Measurements from ENCODE around the gene FGB.
A peak's percentile ranks its signal among the peaks of the same experiment; 100 is the strongest.

Gene FGB

DNA sequence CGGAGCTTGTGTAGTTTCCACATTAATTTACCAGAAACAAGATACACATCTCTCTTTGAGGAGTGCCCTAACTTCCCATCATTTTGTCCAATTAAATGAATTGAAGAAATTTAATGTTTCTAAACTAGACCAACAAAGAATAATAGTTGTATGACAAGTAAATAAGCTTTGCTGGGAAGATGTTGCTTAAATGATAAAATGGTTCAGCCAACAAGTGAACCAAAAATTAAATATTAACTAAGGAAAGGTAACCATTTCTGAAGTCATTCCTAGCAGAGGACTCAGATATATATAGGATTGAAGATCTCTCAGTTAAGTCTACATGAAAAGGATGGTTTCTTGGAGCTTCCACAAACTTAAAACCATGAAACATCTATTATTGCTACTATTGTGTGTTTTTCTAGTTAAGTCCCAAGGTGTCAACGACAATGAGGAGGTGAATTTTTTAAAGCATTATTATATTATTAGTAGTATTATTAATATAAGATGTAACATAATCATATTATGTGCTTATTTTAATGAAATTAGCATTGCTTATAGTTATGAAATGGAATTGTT lies at the start of gene FGB:
FGB (plus strand) TSS at position 315 of the 558 bp plus-strand sequence; CDS start at position 323, 8 bp downstream.
- no peak for DNase-seq

DNA sequence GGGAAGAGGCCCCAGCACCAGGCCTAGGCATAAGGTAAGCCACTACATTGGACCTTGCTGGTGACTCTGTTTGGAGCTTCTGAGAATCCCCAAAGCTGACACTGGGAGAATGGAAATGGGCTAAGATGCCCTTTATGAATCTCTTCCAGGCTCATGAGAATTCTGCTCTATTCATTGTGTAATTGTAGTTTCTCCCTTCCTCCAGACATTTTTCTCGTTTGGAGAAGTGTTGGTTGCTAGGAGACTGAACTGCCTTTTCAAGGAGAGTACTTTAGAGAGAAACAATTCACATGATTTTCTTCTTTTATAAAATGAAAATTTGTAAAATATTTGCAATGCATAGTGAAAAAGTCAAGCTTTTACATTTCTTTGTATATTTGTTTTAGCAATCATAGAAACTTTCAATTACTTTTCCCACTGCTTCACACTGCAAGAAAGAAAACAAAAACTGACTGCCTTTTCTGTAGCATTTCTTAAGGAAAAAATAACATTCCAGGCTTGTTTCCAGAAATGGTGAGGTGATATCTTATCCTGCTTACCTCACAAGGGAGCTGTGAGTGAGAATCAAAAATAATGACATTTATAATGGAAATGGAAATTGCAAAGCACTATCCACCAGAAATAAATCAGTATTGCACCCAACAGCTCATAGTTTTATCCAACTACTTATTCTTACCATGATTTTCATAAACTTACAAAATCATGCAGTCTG lies 46.3 kb upstream of the FGB start:
- no peak for DNase-seq

DNA sequence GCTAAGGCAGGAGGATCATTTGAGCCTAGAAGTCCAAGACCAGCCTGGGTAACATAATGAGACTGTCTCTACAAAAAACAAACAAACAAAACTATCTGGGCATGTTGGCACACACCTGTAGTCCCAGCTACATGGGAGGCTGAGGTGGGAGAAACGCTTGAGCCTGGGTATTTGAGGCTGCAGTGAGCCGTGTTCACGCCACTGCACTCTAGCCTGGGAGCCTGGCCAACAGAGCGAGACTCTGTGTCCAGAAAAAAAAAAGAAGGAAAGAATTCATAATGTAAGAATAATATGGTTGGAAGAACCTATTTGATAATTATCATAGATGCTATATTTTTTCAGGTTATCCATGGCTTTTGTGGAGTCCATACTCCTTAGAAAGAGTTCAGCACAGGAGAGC lies 45.2 kb upstream of the FGB start:
- no peak for DNase-seq

DNA sequence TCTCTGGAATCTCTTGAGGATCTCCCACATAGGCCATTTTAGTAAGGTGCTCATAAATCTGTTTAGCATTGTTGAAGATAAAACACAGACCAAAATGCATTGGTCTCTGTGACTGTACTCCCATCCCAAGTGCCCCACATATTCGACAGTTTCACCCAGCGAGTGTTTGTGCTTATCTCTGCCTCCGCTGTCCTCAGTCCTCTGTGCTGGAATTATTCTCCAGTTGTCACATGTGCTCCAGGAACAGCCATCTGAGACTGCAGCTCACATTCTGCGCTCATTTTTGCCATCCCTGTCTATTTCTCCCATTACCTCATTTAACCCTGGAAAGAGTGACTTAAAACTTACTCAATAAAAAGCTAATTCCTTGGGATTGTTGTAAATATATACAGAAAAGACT lies 43.6 kb upstream of the FGB start:
- DNase-seq = no peak

DNA sequence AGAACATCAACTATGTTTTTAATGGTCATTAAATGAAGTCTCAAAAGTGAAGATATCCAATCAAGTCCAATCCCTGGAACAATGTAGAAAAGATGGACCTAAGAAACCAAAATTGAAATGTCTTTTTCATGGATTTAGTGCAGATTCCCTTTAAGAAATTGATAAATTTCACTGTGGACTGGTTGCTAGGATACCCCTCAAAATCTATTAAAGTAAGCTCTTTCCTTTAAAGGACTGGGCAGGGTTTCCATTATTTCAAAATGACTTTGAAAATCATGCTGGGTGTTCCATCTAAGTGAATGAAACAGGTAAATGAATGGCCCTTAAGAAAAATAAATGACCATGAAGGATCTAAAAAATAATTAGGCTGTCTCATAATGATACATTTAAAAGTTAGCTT lies 41.2 kb upstream of the FGB start:
- DNase-seq = no peak

DNA sequence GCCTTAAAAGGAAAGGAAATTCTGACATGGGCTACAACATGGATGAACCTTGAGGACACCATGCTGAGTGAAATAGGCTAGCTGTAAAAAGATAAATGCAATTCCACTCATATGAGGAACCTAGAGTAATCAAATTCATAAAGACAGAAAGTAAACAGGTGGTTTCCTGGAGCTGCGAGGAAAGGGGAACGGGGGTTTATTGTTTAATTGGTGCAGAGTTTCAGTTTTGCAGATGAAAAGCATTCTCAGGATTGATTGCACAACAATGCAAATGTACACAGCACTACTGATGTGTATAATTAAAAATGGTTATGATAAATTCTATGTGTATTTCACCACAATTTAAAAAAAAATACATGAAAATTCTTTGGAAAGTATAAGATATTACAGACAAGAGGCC lies 36.7 kb upstream of the FGB start:
- no peak for DNase-seq

DNA sequence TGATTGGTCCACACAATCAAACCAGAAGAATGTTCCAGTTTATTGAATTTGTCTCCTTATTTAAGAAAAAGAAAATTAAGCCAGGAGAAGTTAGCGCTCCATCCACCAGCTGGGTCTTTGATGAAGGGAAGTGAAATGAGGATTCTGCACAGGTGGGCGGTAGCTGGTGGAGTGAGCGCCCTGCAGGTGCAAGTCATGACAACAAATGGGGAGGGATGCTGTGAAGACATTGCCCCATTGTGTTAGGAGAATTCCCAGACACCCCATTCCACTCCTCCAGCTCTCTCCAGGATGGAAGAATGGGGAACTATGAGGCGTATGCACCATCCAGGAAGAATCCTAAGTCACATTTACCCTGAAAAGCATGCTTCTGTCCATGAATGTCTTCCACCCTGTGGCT lies 35.5 kb upstream of the FGB start:
- no peak for DNase-seq

DNA sequence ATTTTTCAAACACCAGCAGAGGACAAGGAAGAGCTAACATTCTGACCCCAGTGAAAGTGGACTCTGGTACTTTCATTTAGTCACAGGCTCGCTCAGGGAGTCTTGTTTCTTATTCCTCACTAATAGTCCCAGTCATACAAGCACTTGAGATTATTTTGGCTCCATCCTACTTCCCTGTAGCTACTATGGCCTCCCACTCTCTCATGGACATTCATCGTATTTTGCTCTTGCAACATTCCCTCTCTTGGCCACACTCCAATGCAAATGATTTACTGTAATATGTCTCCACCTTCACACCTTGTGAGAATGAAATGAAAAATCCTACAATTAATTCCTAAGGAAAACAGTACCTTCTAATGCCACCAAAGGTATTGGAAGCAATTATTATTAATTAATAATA lies 33.9 kb upstream of the FGB start:
- DNase-seq = no peak

DNA sequence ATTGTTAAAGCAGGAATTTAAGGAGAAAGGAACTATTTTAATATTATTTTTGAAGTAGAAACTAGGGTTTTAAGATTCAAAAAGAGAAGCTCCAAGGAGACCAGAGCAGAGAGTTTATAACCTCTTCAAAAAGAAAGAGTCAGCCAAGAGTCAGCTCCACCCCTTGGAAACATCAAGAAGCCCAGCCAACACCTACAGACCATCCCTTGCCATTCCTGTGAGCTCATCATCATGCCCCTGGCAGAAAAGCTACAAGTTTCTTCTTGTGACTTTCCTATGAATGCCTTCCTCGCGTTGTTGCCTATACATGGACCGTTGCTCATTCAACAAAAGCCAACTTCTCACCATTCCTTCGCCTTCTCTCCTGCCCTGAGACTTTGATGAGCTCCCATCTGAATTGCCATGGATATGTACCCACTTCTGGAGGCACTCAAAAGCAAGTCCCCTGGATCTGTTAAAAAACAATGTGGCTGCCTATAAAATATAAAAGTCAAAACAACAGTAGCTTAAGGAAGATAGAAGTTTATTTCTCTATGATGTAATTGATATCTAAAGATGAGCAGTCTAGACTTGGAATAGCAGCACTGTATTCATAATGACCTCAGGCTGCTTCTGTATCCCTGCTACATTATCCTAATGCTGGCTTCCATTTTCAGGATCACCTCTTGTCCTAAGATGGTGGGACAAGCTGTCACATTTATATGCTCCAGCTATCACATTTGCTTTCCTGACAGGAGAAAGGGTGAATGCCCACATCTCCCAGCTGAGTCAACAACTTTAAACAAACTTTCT lies 32.9 kb upstream of the FGB start:
- DNase-seq = no peak

DNA sequence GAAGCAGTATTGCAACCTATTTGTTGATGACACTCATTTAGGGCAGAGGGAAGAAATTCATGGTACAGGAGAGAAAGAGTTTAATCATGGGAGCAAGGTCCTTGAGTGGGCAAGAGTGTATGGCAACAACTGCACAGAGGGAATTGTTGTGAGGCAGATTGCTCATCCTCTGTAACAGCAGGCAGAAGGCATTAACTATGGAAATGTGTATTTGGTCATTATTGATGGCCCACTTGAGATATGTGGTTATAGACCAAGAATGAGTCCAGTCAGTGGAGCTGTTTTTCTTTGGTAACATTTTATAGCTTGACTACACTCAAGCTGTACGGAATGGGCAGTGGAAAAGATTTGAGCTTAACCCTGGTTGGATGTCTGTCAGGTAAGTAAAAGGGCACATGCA lies 28.5 kb upstream of the FGB start:
- DNase-seq = no peak

DNA sequence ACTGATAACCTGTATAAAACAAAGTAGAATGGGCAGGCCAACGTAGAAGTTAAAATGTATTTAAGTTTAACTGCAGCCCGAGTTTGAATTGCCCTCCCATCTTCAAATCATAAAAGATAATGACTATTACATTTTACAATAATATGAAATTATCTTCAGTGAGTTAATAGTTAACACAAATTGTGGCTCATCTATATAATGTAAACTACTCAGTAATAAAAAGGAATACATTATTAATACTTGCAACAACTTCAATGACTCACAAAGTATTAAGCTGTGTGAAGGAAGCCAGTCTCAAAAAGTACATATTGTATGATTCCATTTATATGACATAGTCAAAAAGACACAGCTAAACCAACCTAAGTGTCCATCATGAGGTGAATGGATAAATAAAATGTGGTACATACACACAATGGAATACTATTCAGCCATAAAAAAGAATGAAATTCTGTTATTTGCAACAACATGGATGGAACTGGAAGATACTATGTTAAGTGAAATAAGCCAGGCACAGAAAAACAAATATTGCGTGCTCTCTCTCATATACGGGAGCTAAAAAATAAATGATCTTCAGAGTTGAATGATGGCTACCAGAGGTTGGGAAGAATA lies 20.4 kb upstream of the FGB start:
- DNase-seq = no peak

DNA sequence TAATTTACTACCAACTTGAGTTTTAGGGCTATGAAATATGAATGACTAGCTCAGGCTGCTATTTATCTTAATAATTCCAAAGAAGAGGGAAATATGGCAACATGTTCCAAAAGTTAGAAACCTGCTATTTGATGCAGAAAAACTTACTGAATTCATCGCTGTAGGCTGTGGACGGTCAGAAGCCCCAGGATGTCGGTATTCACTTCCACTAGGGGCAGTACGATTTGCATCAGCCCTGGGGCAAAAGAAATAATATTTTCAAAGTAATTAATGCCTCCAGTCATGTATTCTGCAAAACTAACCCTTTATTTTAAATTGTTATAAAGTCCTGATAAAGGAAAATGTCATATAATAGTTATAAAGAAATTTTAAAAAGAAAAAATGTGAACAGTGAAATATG lies 17.1 kb upstream of the FGB start:
- no peak for DNase-seq

DNA sequence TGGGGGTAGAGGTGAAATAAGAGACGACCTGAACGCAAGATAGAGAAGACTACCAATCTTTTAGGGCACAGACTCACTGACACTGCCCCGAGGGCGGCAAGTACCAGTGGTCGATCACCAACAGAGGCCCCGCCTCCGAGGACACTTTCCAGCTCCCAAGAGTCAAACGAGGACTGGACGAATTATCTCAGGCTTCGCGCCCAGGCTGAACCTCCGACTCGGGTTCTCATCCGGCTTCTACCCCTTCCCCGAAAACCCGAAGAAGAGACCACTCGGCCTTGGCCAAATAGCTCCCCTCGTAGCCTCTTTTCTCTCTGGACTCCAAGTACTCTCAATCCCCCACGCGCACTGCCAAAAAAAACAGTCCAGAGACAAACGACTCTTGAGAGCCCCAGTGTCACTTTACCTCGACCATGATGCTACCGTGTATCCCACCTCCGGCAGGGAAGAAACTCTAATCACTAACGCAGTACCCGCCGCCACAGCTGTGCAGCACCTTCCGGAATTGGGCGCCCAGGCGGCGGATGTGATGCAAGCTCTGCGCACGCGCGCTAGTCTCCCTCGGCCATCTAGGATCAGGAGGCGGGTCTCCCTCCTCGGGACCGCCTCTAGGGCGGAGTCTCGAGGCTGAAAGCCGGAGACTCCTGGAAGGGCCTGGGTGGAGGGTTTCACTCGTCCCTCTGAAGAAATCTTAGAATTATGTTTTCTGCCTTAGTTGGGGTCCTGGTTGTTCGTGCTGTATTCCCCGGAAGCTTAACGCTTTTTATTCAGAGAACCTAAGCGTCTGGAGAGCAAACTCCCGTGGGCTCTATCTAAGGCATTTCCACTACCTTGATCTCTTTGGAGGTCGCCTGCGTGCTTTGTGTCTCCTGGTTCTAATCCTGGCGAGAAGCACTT lies 12.7 kb upstream of the FGB start, which contains the start of gene PLRG1:
PLRG1 (minus strand) TSS at position 507 of the 897 bp plus-strand sequence; CDS start at position 415, 92 bp downstream.
- DNase-seq = peak; percentile 96

DNA sequence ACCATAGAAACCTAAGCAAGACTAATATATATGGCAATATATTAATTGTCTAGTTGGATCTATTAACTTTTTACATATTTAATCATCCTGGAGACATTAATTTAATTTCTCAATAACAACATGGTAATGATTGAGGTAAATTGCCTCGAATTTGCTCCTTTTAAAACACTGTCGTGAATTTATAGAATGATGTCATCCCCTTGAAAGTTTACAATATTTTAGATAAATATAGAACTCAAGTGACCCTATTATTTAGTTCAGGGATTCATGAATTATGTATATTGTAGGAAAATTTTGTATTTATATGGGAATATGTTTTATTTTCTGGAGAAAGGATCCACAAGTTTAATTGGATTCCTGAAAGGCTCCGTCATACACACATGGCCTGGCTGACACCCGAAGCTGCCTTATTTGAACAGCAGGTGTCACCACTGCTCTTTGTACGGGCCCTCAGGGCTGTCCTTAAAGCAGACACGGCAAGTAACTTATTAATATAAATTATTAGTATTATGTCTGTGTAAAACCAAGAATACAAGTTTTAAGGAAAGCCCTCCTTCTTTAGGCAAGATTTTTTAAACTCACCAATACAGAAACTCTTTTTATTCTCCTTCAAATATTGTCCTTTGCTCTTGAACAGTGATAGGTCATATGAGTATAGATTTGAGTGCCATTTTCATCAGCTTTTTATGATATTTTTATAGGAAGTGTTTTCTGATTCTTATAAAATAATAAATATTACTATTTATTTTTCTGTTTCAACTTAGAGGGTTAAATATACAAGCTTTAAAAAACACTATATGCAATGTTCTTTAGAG lies 10.7 kb upstream of the FGB start:
- peak; percentile 66 for DNase-seq

DNA sequence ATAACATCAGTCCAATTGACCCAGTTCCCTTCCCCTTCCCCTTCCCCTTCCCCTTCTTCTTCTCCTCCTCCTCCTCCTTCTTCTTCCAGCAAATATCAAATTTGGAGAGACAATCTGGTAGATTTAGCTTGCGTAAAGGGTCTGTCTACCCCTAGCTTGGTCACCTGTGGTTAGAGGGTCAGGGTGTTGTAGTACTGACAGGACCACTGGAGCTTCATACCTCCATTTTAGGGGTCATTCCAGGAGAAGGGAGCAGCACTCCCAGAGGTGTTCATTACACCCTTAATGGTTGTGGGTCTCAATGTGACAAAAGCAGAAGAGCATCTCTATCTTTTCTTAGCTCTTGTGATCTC lies 3.7 kb upstream of the FGB start:
- DNase-seq = no peak

DNA sequence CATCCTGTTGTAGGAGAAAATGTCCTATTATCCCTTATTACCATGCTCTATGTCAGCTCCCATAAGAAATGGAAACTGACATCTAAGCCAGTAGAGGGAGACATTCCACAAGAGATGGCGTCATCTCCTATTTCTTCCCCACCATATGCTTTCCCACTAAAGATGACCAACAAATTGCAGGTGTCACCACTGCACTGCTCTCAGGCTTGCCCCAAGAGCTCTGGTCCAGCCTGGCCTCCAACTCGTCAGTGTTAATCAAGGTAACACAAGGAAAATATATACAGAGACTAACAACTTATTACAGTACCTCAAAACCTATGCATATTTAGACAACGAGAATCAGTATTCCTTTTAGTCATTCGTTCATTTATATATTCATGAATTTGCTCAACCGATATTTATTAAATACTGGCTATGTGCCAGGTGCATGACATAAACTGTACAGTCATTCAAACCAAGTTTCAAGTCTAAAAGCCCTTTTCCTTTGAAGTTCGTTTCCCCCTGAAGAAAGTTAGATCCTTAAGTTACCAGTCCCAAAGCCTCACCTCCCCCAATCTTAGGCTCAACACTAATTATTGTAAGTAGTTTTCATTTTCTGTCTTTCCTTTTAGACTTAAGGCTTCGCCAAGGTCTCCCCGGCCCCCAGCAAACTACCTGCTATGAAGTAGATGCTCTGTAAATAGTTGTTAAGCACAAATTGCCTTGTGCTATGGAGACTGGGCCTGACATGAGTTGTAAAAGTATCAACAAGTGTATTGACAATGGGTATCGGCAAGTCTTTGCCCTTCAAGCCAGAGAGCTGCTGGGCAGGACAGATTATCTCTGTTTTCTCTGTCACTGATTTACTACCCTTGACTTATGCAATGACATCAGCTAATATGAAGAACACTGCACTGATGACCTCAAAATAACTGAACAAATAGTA lies 3.1 kb upstream of the FGB start:
- DNase-seq = no peak

DNA sequence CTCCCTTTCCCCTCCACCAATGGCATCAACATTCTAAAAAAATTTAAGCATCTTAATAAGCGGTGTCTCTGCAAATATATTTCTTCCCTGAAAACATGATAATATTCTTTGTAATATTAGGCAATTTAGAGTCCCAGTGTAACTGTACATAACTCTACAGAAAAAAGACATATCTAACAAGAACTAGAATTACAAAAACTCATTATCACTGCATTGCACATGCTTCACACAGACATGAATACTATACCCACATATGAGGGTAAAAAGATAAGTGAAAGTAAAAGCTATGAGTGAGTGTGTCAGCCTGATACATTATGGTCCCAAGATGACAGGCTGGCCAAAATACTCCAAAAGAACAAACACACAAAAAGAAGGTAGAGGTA lies 2.4 kb upstream of the FGB start:
- DNase-seq = no peak

DNA sequence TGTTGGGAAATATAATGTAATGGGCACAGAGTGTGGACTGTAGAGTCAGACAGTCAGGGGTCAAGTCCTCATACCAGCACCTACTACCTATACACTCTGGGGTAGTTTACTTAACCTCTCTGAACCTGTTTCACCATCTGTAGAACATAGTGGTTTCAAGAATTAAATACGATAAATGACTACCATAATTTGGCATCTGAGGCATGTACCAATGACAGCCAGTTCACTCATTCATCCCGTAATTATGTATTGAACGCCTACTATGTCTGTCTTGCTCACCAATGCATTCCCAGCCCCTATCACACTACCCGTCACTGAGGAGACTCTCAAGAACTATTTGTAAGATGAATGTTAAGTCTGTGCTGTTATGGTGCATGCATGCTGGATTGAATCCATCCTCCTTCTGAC lies 2.0 kb upstream of the FGB start:
- DNase-seq = no peak

DNA sequence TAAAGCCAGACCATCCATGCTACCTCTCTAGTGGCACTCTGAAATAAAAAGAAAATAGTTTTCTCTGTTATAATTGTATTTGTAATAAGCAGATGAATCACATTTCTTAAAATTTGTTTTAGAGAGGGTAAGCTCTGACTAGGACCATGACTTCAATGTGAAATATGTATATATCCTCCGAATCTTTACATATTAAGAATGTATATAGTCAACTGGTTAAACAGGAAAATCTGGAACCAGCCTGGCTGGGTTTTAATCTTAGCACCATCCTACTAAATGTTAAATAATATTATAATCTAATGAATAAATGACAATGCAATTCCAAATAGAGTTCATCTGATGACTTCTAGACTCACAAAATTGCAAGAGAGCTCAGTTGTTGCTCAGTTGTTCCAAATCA lies 1.5 kb downstream of the FGB start:
- DNase-seq = no peak

DNA sequence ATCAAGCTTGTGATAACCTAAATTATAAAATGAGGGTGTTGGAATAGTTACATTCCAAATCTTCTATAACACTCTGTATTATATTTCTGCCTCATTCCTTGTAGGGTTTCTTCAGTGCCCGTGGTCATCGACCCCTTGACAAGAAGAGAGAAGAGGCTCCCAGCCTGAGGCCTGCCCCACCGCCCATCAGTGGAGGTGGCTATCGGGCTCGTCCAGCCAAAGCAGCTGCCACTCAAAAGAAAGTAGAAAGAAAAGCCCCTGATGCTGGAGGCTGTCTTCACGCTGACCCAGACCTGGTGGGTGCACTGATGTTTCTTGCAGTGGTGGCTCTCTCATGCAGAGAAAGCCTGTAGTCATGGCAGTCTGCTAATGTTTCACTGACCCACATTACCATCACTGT lies 2.9 kb downstream of the FGB start:
- DNase-seq = no peak

Data from stimulated activated CD4-positive, alpha-beta T cell treated with anti-CD3 and anti-CD28 coated beads, Interleukin-4, amount 100 ng/mL, for 1 hour (primary cell).